HuH-7.5 (cell line): ENCODE results near the gene SRP54.
"Not testable (repeated sequence)": the region's sequence is repeated elsewhere in the genome, so short reads cannot be mapped to it uniquely, and the experiment has no call there.

Experiments used
- DNase-seq: peaks from one replicate; pipeline ENCODE4 v3.0.0; 2011; ENCODE audit warnings: low spot score

SRP54 gene

GRCh38 chr14:34982421-34983147, at the start of gene SRP54:
Gene SRP54, plus strand, starts transcription at chr14:34982992. Its CDS starts 13,718 bp downstream, at chr14:34996710.
- DNase-seq = peak; percentile 65

- no peak for DNase-seq
Measured at GRCh38 chr14:34933301-34933700, 49.5 kb upstream of the SRP54 start.

- no peak for DNase-seq
Measured at GRCh38 chr14:34935488-34935887, 47.3 kb upstream of the SRP54 start.

DNA sequence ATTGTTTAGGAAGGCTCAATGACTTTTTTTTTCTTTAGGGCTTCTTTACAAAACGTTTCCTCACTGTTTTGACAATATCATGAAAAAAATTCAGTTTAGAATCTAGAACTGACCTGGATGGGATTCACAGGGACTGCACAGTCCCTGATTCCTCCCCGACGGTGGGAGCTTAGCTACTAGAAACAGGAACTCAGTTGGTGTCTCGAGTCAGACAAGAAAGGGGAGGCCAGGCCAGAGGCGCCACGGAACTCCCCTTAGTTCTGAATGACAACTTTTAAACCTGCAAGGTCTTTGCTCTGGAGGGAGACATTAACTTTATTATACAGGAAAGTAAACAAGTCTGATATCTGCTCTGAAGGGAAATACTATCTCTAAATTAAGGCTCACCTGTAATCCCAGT, 45.4 kb upstream of the SRP54 start:
- no peak for DNase-seq

GRCh38 chr14:34937876-34938275, 44.9 kb upstream of the SRP54 start:
- no peak for DNase-seq

DNA sequence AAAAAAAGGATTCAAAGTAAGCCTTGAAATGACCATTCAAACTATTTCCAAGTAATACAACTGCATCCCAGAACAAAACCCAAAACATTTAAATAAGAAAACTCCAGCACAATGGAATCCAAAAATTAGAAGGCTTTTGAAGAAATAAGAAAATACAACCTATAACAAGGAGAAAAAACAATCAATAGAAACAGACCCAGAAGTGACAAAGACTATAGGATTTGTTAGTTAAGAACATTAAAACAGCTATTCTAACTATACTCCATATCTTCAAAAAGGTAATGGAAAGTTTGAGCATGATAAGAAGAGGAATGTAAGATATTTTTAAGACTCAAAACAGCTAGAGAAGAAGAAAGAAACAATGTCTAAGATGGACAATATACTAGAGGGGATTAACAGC, 39.3 kb upstream of the SRP54 start:
- DNase-seq = no peak

- DNase-seq = no peak
Measured at GRCh38 chr14:34944744-34945143, 38.0 kb upstream of the SRP54 start.

- no peak for DNase-seq
Measured at GRCh38 chr14:34946699-34947098, 36.1 kb upstream of the SRP54 start.

- DNase-seq = no peak
Measured at GRCh38 chr14:34951286-34951685, 31.5 kb upstream of the SRP54 start.

GRCh38 chr14:34956931-34957330, 25.9 kb upstream of the SRP54 start:
- DNase-seq = no peak

DNA sequence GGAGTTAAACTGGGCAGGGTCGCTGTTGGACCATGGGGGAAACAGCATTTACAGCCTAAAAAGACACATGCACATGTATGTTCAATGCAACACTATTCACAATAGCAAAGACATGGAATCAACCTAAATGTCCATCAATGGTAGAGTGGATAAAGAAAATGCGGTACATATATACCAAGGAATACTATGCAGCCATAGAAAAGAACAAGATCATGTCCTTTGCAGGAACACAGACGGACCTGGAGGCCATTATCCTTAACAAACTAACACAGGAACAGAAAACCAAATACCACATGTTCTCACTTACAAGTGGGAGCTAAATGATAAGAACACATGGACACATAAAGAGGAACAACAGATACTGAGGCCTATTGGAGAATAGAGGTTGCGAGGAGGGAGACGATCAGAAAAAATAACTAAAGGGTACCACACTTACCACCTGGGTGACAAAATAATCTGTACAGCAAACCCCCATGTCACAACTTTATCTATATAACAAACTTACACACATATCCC, 25.0 kb upstream of the SRP54 start:
- DNase-seq = no peak

DNA sequence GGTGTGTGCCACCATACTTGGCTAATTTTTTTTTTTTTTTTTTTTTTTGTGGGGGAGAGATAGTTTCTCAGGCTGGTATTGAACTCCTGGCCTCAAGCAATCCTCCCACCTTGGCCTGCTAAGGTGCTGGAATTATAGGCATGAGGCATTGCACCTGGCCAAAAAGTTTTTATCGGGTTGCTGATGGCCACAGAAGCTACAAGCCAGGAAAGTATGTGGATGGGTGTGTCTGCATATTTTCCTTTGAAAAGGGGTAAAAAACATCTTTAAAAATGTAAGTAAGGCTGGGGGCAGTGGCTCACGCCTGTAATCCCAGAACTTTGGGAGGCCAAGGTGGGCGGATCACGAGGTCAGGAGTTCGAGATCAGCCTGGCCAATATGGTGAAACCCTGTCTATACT, 20.7 kb upstream of the SRP54 start:
- not testable (repeated sequence) for DNase-seq

DNA sequence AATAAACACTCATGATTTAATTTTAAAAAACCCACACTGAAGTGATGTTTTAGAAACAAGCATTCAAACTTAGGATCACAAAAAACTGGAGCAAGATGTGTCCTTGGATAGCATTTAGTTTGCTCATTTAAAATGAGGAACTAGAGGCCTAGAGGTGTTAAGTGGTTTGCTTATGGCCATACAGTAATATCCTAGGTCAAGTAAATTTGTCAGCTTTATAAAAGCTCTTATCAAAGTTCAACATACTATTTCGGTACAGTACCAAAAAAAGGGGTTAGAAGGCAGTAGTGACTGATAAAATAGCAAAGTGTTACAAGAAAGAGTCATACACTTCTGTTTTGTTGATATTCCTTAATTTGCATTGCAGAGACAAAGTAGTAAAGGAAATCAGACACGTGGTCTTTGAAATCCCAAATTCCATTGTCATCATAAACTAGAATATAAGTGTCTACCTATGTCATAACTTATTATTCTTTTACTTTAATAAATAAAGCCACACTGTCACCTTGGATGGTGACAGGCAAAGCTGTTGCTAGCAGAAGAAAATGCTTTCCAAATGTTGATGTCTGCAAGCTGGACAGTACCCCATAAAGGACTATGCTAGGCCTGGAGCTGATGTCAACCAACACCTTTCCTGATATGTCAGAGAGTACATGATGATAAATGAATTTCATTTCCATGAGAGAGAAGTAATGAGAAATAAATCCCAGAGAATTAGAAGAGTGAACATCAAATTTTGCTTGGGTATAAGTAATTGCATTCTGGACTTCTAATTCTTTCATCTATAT, 17.6 kb upstream of the SRP54 start:
- DNase-seq = no peak

- DNase-seq = no peak
Measured at GRCh38 chr14:34965912-34966311, 16.9 kb upstream of the SRP54 start.

DNA sequence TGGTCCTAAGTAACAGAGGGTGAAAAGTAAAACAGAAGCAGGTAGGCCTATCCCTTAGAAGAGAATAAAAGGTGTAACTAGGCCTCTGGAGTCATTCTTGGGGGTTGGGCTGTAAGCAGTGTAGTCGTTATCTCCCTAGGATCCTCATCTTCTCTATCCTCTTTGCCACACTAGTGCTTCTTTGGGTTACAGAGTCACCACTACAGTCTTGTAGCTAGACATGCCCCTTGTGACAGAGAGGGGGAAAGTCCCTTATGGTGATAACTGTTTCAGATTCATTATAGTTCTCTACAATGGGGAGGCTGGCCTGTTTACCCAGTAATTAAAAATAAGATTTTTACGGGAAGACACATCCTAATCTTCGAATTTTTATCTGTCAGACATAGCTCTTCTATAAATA, 16.4 kb upstream of the SRP54 start:
- DNase-seq = no peak

GRCh38 chr14:34970665-34971064, 12.1 kb upstream of the SRP54 start:
- no peak for DNase-seq

DNA sequence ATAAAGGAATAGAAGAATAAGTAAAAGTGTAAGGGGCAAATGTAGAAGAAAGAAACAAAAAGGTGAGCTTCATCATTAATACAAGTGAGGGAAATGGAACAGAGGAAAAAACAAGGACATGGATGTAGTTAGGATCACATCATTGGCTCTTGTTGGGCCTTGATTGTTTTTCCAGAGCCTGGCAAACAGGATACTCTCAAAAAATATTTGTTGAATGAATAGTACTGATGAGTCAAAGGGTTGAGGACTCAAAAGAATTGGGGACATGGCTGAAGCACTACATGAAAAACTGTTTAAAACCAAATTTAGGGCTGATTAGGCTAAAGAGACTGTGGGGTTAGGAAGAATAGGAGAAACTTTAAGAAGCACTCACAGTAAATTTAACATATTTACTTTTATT, 11.4 kb upstream of the SRP54 start:
- no peak for DNase-seq

DNA sequence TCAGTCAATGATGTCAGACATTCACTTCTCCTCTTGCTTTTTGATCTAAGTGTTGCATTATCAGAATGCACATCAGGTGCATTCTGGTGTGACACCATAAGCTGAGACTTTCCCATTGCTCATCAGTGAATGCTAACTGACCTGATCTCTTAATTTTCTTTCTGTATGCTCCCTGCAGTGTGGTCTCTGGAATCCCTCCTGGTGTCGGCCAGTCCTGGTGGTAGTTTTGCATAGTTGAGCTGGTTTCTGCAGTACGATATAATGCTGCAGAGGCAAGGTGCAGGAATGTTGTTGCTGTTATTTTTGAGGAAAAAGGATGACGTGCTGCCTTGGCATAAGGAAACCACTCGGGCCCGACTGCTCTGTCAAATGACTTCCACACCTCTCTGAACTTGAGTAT, 11.0 kb upstream of the SRP54 start:
- no peak for DNase-seq

- no peak for DNase-seq
Measured at GRCh38 chr14:34978444-34978843, 4.3 kb upstream of the SRP54 start.

DNA sequence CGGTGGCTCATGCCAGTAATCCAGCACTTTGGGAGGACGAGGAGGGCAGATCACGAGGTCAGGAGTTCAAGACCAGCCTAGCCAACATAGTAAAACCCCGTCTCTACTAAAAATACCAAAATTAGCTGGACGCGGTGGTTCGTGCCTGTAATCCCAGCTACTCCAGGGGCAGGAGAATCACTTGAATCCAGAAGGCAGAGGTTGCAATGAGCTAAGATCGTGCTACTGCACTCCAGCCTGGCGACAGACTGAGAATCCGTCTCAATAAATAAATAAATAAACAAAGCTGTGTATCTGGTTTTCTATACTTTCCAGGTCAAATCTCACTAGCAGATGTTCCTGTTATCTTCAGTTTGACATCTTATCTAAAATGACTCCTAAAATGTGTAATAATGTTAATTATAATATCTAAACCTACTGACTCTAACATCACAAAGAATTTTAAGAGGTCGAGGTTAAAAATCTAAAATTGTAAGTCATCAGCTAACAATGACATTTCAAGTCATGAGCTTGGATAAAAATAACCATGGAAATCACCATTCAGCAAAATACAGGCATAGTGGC, 2.4 kb upstream of the SRP54 start:
- DNase-seq = no peak

GRCh38 chr14:34981743-34982420, 910 bp upstream of the SRP54 start:
- DNase-seq = no peak

GRCh38 chr14:34983148-34983760, 462 bp downstream of the SRP54 start:
- no peak for DNase-seq
